Anterior cingulate cortex (tissue), 58 donors: Measurements from ENCODE around the gene CDKN1C.

Experiments used
- DNase-seq, 58 donors: peaks; one replicate each; lab custom pipeline; 2025; lab: John Stamatoyannopoulos, UW

The CDKN1C gene

DNA sequence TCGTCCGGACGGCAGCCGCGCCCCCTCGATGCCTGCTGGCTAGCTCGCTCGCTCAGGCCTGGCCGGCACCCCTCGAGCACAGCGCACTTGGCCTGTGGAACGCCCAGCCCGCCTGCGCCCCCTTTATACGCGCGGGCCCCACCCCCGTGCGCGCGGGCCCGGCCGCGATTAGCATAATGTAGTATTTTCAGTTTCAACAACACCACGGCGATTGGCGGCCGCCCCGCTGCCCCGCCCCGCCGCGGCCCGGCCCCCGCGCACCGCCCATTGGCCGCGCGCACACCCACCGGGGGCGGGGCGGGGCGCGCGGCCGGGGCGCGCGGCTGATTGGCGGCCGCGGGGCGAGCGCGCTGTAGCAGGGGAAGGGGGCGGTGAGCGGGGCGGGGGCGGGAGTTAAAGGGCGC is at the start of gene CDKN1C:
TSS of gene CDKN1C (minus strand) at position 98 of the 404 bp plus-strand sequence. CDS start 319 bp downstream, outside the sequence.
- peak in 54 of 58 donors; percentile 27 to 91 (median 79) for DNase-seq

DNA sequence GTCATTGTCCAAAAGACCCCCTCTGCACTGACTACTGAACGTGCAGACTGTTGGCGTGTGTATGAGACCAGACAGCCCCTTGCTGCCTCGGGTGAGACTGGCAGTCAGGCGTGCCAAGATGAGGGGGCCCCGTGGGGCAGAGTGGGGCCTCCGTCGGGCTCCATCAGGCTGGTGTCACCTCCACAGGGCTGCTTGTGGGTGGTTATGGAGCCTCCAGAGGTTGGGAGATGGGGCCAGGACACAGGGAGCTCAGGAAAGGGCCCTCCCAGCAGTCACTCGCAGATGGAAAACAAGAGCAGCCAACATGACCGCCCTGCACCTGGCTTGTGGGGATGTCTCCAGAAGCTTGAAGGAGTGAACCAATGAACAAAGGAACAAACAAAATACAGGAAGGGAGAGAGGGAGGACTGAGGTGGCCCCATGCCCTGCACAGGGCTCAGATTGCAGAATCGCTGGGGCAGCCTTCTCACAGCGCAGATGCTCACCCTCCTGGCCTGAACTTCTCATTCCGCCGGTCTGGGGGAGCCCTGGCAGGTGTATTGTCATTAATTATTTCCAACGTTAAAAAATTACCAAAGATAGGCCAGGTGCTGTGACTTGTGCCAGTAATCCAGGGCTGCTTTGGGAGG is 49.1 kb upstream of the CDKN1C start:
- DNase-seq: no peak

DNA sequence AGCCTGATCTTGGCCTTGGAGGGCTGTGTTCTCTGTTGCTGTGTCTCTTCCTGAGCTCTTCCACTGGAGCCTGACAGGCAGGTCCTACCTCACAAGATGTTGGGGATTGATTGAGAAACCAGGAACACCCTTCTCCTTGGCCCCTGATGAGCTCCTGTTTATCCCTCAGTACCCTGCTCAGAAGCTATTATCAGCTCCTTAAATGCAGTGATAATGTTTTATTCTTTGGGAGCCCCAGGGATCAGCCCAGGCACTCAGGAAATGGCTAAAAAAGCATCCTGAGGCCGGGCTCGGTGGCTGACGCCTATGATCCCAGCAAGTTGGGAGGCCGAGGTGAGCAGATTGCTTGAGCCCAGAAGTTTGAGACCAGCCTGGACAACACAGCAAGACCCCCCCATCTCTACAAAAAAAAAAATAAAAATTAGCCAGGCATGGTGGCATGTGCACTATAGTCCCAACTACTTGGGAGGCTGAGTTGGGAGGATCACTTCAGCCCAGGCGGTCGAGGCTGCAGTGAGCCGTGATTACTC is 48.5 kb upstream of the CDKN1C start:
- no peak for DNase-seq

DNA sequence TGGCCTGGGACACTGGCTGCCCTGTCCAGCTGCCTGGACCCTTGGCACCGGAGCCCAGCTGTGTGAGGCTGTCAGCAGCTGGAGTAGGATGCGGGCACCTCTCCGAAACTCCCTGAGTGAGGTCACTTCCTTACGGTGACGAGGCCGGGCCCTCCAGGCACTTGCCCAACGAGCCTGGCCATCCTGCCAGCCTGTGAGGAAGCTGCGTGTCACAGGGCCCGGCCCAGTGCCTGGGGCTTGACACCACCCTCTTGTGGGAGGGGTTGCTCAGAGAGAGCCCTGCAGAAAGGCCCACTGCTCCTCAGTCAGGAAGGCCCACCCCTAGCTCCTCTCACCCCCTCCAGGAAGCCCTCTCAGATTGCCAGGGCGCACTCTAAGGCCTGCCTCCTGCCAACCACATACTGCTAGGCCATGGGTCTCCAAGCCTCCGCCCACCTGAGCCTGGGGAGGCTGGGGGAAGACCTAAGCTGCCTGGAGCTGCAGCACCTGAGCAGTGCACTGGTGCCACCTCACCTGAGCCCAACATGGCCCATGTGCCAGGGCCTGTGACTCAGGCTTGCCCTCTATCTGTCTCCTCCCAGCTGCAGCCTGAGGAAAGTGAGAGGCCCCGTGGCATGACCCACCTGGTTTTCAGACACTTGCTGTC is 47.9 kb upstream of the CDKN1C start:
- peak in 3 of 58 donors; percentile 34 to 40 (median 35) for DNase-seq

DNA sequence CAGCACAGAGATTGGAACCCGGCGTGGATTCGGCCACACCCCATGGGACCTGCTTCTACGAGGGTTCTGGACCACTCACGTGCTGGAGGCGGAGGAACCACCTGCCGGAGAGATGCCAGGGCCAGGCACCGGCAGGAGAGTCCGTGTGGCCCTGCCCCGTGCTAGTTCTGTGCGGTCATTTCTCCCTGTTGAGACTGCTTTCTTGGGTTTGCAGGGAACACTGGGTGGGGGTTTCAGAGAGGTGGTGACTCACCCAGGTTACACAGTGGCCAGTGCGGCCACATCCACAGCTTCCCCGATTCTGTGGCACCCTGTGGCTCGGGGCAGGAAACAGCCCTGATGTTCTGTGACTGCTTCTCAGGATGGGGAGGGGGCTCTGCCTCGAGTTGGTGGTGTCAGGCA is 47.3 kb upstream of the CDKN1C start:
- DNase-seq: no peak

DNA sequence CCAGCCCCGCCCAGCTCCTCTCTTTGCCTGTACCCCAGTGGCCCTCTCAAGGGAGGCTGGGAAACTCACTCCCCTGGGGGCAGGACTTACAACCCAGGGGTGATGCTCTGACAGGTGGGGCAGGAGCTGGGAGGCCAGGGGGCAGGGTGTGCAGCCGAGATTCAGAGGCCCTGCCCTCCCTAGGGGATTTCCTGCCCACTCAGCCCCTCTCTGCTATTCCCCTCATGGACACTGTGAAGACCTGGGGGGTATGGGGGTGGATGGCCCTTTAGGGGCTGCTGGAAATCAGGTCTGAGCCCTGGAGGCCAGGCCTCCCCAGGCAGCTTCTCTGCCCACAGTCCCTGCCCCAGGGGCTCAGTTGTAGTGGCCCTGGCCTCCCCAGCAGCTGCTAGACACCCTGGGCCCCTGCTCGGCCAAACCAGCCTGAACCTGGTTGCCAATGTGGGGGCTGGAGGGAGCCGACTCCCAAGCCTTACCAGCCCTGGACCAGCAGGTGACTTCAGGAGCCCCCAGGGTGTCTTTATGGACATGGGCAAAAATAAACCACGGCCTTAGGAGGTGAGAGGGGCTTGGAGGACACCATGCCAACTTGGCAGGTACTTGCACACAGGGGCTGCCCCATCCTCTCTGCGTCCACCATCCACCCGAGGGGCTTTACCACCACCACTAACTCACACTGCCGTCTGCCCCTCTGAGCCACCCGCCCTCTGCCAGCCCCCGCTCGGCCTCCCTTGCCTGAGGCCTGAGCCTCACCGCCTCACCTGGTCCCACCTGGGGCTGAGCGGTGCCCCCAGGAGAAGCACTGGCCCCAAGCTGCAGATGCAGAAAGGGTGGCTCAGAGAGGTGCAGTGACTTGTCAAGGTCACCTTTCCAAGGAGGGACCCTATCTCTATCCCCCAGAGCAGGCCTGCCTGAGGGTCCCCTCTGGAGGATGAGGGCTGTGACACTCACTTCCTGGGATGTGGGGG is 46.5 kb upstream of the CDKN1C start:
- DNase-seq: no peak

DNA sequence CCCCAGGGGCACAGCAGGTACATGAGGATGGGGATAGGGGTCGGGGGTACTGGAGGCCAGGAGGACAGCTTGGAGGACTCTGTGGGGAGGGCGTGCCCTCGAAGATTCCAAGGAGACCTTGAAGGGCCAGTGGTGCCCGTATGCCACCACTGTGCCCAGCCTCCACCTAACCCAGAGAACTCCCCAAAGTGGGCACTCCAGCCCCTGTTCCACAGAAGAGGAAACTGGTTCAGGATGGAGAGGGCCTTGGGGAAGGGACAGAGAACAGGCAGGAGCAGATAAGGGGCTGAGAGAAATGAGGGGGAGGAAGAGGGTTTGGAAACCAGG is 45.8 kb upstream of the CDKN1C start:
- DNase-seq: no peak

DNA sequence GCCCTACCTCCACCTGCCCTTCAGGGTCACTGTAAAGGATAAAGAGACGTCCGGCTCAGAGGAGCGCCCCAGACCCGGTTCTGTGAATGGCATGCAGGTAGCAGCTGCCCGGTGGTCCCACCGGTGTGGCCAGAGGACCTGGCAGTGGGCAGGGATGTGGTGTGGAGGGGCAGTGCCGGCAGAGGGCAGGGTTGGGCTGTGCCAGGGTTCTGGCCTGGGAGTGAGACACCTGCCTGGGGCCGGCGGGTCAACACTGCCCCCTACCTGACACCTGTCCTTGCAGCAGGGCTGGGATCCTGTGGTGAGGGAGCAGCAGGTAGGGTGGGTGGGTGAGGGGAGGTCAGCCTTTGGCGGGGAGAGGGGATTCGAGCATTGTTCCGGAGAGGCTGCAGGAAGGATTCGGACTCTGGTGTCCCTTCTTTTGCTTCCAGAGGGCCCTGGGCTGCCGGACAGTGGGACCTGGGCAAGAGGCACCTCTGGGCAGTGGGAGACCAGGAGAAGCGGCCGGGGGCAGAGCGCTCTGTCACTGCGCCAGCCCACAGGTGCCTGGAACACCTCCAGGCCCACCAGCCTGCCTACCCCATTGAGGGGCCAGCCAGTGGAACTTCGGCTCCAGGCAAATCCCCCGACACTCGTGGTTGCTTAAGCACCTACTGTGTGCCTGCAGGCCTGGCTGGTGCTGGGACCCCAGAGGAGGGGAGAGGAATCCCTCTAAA is 45.3 kb upstream of the CDKN1C start:
- no peak for DNase-seq

DNA sequence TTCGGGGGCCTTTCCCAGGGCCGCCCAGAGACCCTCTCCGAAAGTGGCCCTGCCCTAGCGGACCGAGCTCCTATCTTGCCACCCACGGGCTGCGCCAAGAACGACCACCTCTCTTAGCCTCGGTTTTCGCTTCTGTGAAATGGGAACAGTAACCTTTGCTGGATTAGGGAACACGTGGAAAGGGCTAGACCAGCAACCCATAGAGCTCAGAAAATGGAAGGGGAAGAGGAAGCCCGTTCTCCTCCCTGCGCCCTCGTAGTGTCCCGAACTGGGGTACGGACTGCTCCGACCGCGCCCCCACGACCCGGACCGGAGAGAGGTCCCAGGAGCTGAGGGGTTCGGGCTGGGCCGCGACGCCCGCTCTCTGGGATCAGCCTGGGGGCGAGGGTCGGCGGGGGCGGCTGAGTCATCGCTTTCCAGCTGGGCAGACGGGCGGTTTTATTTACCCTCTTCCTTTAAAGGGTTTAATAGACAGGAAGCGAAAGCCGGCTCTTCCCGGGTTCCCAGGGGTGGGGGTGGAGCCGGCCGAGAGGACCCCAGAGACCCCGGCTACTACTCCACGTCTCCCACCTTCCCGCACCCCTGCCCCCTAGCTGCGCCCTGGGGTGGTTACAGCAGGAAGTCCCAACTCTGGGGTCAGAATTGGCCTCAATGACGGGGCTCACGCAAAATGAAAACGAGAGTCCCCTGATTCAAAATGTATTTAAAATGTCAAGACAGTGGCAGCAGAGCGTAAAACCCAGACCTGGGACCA is 44.6 kb upstream of the CDKN1C start:
- DNase-seq: no peak

DNA sequence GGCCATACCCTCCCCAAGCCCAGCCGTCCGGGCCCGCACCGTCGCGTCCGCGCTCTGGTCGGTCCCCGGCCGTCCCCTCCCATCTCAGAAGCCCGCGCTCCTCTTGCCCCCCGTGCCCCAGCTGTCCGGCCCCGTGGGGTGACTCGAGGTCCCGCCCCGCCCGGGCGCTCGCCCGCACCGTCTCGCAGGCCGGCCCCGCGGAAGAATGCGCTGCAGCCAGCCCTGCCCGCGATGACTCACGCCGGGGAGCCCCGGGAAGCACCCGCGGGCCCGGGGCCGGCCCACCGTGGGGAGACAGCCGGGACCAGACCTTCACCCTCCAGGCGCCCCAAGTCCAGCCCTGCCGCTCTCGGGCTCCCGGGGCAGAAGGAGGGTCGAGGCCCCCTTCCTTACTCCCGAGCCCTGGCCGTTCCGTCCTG is 44.0 kb upstream of the CDKN1C start:
- no peak for DNase-seq

DNA sequence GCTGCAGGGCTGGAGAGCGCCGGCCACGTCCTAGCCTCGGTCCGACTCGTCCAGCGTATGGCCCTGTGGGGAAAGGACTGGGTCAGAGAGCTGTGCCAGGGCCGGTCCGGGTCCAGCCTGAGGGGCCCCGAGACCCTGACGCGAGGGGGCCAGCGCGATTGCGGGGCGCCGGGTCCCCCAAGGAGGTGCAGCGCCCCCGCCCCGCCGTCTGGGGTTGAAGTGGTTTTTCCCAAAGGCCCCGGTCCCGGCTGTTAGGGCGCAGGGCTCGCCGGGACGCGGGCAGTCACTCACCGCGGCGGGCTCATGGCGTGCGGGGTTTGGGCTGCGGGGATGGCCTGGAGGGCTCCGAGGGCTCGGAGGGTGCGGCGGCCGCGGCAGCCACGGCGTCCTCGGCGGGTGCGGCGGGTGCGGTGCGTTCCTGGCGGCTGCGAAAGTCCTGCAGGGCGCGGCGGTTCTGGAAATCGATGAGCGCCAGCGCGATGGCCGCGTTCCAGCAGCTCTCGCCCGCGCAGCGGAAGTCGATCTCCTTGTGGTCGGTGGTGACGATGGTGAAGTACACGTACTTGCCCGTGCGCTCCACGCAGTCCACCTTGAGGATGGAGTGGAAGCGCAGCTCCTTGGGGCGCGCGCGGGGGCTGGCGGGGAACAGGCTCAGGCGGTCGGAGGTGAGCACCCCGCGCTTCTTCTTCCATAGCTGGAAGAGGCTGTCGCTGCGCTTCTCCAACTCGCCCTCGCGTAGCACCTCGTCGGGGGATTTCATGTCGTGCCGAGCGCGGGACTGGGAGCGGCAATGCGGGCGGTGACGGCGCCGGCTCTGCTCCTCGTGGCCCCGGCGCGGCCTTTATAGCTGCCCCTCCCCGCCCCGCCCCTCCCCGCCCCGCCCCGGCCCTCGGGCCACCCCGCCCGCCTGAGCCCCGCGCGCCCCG is 43.3 kb upstream of the CDKN1C start, which contains the start of gene PHLDA2:
TSS of gene PHLDA2 (minus strand) at position 816 of the 926 bp plus-strand sequence. CDS start at position 760, 56 bp downstream.
- peak in 4 of 58 donors; percentile 18 to 34 (median 24) for DNase-seq

DNA sequence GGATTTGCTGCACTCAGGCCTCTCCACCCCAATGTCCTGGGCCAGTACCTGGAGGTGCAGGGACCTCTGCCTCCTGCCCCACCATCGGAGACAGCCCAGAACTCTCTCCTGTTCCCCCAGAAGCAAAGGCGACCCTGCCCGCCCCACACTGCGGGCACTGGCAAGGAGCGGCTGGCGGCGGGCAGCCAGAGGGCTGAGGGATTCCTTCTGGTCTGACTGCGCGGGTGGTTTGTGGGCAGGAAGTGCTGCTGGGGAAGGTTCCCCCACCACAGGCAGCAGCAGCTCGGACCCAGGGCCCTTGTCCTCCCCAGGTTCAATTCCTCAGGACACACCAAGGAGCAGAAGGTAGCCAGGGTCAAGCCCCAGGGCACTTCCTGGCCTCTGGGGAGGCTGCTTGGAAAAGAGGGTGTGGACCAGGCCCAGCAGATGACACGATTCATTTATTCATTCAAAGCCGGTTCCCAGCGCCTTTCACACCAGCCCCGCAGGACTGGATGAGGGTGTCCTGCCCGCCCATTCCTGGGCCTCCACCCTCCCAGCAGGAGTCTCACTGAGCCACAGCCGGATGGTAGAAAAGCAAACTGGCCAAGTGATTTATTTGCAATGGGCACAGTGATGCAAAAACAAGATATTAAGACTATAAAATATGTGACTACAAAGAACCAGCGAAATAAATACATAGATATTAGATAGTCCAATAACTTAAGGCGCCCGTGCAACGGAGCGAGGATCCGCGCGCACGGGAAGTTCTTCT is 42.5 kb upstream of the CDKN1C start:
- no peak for DNase-seq

DNA sequence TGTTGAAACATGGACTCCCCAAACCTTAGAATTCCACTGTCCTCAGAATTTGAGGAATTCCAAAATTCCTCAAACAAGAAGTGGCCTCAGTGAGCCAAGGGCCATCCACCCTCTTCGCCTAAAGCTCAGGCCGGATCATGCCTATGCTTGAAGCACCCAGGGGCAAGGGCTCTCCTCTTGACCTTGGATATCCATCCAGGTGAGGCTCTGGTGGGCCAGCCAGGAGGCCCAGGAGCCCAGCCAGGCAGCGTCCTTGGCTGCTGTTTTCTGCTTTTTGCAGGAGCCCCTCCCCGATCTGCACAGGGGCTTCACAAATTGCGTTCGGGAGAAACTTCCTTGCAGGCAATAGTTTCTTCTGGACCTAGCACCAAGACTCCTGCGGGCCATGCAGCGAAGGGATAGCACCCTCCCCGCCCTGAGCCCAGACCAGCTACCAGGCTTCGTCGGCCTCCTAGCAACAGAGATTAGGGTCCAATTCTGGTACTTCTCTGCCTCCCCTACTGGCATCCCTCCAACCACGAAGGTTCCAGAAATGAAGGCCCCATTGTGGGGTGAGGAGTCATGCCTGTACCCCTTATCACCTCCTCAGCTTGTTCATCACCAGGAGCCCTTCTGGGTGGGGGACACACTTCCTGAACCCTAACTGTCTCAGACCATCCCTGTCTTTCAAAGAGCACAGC is 41.7 kb upstream of the CDKN1C start:
- no peak for DNase-seq

DNA sequence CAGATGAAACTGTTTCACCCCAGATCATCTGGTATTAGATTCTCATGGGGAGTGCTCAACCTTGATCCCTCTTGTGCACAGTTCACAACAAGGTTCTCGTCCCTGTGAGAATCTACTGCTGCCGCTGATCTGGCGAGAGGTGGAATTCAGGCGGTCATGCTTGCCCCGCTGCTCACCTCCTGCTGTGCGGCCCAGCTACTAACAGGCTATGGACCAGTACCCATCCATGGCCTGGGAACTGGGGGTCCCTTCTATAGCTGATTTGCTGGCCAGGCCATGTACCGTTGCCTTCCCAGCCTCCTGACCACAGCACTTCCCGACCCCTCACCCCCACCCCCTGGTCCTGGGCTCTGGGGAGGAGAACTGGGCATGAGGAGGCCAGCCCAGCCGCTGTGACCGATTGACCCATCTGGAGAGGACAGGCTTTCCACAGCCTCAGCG is 41.1 kb upstream of the CDKN1C start:
- no peak for DNase-seq

DNA sequence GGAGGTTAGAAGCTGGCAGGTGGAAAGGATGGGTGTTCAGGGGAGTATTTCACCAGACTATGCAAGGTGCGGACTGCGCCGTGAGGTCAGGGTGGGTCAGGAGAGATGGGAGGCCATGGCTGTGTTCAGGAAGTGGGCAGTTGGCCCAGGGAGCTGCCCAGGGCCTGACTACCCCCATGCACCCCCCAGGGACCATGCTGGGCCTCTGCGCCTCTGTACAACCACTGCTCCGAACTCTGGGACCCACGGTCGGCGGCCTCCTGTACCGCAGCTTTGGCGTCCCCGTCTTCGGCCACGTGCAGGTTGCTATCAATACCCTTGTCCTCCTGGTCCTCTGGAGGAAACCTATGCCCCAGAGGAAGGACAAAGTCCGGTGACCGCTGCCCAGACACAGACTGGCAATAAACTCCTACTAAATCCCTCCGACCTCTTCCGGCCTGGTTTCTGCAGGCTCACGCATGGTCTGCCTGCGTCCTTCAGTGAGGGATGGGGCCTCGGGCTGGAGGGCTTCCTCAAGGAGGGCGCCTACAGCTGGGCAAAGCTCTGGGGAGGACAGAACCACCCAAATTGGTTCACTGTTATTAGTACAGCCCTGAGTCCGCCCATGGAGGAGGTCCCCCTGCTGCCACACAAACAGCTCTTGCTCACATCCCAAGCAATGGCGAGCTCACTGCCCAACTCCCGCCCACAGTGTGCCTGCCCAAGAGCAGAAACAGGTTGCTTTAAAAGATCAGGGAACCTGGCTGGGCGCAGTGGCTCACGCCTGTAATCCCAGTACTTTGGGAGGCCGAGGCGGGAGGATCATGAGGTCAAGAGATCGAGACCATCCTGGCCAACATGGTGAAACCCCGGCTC is 39.5 kb upstream of the CDKN1C start:
- no peak for DNase-seq

DNA sequence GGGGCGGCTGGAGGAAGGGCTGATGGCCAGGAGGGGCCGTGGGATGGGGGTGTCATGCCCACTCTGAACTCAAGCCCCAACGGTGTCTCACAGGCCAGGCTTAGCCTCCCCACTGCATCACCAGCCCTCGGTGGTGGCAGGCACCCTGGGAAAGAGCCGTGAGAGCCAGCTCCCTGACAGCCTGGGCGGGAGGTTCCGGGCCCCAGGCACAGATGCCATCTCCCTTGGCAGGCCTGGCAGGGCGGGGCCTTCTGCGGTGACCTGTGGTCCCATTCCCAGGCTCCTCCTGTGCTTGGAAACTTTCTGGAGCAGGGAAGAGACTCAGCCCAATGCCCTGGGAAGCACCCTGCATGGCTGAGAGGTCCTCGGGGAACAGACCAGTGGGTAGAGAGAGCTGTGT is 38.8 kb upstream of the CDKN1C start:
- no peak for DNase-seq
